GM19467 (cell line): ENCODE data around the gene FLT1.

Source experiments
- ATAC-seq: cut with Tn5 transposase; IDR thresholded peaks from one replicate; pipeline ENCODE4 v1.9.1; 2021; ENCODE audit warnings: mild to moderate bottlenecking, moderate library complexity; ENCODE audit not compliant: unreplicated experiment

Gene FLT1

DNA sequence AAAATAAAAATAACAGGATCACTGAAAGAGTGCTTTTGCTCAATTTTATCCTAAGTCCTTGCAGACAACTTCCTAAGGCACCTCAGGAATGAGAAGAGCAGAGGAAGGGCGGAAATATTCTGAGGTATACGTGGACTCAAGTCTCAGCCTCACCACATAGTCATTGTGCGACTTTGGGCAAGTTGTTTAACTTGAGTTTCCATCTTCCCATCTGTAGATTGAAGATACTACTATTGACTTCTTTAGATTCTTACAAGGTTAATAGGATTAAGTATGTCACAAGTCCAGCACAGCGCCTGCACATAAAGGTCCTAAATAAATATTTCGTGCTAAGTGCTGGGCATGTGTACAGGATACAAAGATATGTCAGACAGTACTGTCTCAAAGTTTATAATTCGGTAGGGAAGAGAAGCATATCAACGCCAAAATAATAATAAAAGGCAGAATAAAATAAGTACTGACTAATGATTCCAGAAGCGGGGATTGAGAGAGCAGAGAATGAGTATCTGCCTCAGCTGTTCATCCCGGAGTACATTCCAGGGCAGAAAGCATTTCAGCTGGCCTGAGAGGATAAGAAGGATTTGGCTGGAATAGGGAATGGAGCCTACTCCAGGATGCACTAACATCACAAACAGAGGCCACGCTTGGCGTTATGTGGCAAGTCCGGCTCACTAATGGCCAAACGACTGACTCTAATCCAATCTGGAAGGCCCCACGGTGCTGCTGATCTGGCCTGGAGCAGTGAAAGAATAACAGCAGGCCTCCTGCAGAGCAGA is 139.7 kb downstream of the FLT1 start:
- no peak for ATAC-seq

DNA sequence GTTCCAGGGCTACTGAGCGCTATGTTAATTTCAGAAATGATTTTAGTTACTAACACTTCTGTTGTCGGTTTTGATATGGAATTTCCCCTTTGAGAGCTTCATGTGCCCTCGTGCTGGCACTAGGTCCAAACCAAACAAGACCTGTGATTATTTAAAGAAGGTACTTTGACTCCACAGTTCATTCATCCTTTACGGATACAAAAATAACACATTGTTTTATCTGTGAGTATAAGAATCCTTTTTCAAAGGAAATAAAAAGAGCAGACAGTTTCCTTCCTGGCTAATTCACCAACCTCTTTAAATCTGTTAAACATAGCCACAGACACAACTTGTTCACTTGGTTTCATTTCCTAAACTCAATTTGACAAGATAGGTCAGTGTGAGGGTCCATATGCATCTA is 141.2 kb downstream of the FLT1 start:
- ATAC-seq = no peak

DNA sequence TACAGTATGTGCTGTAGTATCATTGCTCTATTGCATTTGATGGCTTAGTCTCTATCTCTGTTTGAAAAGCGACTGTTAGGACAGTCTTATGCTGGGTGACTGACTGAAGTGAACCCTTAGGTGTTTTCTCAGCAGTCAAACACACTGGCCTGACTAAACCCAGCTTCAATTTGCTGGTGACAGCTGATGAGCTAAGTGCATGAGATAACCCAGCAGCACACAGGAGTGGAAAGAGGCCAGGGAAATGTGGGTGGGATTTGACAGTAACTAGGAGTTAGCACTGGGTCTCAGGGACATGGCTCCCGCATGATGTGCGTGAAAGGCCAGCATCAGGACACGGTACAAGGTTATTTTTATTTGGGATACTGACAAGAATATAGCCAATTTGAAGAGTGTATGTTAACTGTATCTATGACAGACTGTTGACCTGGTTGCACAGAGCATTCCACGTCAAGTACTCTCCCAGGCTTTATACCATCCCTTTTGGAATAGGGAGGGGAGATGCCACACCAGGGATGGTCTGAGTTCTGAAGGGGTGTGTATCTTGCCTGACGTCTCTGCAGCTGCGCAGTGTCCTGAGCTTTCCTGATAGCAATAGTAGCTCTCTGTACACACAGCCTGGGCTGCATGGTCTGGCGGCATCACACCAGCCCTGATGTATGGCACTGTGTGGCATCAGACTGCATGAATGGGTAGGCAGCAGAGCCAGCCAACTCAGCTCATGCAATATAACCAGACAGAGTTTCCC is 144.8 kb downstream of the FLT1 start:
- no peak for ATAC-seq

DNA sequence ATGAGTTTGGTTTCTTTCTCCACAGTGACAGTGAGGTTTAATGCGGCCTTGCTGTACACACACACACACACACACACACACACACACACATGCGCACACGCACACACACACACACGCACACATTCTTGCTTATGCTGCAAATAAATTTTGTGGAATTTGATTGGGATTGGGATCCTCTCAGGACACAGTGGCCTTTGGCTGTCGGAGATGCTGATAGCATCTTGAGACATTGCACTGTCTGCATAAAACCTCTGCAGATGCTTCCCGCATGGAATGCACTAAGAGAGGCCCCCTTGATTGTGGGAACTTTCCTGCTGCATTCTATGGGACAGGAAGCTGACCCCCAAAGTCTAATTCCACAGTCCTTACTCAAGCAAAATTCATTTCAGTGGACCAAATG is 145.6 kb downstream of the FLT1 start:
- no peak for ATAC-seq

DNA sequence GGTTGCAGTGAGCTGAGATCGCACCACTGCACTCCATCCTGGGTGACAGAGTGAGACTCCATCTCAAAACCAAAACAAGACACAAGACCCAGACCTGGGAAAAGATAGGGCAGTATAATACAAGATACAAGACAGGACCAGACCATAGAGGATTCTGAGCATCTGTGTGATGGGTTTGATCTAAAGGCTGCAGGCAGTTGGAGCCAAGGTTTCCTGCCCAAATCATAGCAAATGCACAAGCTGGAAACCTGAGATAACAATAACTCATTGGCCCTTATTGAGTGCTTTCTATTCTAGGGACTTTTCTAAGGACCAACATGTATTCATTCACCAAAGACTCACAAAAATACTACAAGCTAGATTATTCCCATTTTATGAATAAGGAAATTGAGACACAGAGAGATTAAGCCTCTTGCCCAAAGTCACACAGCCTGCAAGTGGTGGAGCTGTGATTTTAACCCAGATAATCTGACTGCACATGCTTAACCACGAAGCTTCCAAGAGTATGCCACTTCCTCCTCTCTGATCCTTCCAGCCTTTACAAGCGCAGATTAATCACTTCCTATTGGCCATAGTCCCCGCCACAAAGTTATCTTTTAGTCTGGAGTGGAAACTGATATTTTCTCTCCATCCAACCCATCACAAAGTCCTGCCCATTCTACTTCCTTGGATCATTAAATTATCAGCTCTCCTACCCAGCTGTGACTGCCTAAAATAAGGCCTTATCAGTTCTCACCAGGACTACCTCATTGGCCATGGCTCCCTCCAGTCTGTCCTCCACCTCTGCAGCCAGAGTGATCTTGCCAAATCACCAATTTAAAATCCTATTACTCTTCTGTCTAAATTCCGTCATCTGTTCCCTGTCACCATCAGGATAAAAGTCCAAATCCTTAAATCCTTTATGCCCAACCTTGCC is 147.2 kb downstream of the FLT1 start:
- ATAC-seq = no peak

DNA sequence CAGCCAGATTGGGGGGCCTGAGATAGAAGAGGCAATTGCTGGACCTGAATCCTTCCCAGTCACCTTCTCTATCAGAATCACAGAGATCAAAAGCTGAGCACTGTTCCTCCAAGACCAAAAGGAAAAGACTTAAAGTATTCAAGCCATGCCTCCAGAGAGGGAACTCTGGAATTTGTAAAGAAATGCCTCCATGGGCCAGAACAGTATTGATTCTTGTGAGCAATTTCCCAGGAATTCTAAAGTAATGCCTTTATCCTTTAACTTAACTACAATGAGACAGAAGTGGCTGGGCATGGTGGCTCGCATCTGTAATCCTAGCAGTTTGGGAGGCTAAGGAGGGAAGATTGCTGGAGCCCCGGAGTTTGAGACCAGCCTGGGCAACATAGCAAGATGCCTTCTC is 148.8 kb downstream of the FLT1 start:
- ATAC-seq = no peak

DNA sequence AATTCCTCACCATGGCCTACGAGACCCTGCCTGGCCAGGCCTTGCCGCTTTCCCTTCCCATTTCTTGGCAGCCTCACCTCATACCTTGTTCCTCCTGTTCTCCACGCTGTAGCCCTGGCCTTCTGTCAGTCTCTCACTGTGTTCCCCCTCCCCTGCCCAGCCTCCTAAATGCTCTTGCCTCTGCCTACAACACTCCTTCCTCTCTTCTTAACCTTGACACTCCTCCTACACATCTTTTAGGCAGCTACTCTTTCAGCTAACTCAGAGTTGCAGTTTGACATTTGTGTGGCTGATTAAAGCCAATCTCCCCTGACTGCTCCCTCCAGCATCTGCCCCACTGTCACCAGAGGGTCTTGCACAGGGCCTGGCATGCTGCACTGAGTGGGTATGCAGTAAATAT is 150.8 kb downstream of the FLT1 start:
- no peak for ATAC-seq

DNA sequence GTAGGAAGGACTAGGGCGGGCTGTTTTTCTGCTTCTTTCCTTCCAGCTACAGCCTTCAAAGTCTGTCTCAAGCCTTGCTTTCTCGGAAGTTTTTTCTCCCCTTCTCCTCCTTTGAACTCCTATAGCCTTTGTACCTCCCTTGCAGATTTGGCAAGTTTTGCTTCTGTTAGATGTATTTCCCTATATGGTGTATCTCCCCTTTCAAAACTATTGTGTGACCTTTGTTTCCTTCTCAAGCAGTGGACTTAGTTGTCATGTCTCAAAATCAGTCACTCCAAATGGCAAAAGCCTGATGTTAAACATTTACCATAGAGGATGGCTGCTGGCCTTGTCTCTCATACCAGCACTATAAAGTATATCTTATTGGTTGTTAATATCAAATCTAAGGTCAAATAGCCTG is 152.7 kb downstream of the FLT1 start:
- no peak for ATAC-seq

DNA sequence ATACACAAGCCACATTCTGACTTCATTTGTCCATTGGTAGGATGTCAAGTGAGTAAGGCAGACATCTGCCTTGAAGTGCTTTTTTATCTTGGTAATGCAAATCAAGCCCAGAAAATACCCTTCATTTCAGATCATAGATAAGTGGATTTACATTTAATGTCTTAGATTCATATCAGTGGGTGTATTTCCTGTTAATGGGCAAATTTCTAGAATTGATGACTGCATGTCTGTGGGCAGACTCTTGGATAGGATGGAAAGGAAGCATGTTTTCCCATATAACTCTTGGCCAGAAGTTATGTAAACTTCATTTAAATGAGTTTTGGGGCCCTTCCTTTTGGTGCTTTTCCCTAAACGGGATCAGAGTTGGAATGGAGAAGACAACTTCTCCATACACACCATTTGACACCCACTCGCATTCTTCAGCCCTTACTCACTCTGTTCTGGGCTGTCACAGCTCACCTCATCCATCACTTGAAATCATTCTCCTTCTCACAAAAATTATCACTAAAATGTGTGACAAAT is 154.6 kb downstream of the FLT1 start:
- no peak for ATAC-seq

DNA sequence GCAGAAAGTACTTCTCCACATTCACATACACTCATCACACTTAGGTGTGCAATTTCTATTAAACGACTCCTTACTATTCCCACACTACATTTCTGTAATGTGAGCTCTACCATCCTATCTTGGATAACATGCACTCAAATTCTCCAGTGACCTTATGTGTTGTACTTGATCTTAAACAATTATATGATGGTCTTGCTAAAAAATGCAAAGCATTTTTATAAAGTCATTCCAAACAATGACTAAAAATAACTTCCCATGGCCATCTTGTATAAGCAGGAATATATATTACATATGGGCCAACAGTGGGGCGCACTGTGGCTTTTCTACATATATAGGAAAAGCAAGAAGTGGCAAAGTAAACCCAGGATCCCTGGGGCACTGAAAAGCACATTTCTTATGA is 155.5 kb downstream of the FLT1 start:
- no peak for ATAC-seq

DNA sequence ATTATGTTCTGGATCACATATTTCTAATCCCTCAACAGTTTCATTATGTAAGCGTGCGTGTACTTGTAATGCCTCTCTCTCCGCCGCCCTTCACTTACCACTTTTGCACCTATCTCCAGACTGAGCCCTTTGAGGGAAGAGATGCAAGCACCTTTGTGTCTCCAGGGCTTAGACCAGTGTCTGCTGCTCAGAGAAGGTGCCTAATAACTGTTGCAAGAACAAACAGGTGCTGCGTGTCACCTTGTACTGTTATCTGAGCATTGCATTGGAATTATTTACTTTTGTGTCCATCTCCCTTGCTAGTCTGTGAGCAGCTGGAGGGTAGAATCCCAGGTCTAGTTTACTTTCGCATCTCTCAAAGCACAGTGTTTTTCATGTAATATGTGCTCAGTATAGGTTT is 156.2 kb downstream of the FLT1 start:
- ATAC-seq = no peak

DNA sequence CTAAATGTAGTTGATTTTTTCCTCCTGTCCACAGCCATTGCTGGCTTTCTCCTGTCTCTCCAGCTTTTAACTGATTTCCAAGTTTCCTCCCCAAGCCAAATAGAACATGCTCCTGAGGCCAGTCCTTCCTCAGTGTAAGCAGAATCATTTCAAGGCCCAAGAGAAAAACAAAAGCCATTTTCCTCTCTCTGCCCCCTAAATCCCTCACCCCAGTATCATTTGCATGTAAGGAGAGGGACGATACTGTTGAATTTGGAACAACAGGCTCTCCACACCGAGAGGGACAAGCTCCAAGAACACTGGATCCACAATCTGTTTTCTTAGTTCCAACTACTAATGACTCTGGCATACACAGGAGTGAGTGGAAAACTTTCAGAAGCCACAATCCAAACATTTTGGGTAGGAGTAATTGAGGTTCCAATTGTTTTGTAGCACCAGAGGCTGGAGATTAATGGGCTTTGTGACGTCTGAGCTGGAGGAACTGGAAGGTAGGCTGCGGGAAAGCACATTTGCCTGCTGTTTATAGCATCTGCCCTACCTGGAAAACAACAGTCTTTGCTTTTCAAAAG is 156.8 kb downstream of the FLT1 start:
- ATAC-seq = no peak

DNA sequence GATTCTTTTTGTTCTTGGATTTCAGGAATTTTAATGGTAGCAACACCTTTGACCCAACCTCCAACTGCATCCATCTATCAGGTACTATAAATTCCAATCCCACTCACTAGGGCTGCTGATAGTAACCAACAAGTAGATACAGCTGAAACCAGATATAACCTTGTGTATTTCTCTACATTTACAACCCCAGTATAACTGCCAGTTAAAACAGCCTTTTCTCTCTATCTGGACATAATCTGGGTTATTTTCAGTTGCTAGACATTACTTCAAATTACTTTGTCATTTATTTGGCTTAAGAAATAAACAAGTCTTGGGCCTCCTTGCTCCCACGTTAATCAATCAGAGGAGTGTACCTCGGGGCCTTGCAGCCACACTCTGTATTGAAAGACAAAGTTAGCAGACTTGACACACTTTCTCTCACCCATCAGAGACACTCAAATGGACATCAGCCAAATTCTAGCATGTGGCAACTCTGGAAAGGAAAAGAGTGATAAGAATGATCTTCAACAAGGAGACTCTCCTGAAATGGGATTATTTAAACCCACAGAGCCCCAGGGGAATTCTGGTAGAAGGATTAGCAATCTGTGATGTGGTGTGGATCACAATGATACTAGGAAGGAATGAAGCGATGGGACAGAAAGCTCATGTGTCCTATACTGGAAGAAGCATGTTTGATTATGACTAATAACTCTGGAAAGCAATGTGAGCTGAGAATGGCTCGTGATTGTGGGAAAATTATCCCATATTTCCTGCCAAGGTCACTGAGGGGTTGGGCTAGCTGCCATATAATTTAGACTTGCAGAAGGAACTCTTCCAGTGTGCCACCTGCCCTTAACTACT is 157.5 kb downstream of the FLT1 start:
- no peak for ATAC-seq

DNA sequence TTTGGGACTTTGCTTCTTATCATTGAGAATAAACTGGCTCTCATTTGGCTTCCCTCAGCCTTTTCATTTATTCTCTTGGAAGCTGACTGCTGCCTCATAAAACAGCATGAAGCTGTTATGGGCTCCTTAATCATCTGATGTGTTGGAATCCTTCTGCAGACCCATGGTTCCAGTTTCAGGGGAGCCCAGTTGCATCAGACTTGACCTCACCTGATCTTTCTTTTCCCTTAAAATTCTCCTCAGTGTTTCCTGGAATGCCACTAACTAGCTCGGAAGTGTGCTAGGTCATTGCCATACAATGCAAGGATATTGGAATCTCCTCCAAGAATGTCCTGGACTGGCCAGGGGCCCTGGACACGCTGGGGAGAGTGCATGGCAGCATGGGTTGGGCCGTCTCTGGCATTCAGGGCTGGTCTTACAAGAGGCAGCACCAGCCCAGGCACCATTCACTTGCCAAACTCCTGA is 158.7 kb downstream of the FLT1 start:
- no peak for ATAC-seq

DNA sequence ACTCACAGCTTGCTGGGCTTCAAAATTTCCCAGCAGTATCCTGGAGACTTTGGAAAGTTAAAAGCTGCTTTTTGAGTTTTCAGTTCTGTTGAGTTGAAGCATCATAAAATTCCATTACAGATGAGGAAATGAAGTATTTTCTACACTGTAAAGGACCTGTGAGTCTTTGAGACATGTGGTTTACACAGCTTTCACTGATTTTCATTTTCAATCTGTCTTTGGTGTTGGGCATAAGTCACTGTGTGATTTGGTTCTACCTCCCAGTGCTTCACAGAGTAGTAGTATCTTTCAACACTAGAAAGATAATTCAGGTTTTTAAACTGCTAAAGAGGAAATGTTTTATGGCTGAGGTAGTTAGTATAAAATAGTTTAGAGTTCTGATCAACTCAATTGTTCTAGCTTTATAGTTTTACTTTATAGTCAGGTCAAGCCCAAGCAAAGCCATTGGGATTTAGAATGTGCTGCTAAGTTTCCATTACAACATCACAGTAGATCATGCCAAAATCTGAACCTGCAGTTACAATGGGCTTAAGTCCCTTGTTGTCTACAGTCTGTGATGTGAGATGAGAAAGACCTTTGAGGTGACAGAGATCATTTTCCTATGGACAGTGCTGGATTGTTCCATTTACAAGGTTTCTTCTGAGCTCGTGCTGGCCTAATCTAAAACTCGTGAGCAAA is 161.6 kb downstream of the FLT1 start:
- no peak for ATAC-seq

DNA sequence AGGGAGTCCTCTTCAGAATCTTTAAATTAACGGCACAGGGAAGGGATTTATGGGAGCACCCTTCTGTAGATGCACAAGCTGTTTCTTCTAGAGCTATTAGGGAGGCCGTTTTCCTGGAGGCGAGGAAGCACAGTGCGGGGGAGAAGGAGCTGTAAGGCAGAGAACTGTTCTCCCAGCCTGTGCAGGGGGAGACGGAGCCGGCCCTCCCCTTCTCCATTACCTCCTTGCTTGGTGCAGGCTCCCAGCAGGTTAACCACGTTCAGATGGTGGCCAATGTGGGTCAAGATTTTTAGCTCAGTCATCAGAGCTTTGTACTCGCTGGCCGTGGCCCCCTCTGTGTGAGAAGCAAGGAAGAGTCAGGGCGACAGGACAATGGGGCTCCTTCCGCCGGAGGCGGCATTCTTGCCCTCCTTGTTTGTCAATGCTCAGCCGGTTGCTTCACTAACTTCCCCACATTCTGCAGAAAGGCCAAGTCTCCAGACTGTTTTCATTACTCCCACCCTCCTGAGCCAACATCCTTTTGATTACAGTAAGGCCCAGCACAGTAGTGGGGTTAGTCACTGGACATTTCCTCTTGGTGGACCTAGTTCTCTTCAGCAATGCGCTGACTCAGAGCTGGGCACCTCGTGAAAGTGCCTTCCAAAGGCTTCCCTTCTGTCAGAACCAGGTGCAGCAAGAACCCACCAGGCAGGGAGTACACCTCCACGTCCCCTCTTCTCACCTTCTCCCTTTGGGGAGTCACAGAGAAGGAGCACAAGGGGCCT is 165.4 kb downstream of the FLT1 start:
- ATAC-seq = no peak

DNA sequence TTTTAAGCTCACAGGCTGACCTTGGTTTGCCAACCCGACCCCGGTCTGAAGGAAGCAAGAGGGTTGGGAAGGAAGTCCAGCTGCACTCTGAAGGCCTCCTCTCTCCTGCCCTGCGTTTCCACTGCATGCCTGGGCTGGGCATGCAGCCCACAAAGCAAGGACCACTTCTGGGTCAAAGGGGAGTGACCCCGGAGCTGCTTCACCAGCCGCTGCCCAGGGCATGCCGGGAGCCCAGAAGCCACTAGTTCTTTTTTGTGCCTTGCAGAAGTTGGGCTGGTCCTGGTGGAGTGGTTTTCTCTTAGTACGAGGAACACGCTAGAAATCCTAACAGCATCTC is 166.7 kb downstream of the FLT1 start:
- ATAC-seq = no peak

DNA sequence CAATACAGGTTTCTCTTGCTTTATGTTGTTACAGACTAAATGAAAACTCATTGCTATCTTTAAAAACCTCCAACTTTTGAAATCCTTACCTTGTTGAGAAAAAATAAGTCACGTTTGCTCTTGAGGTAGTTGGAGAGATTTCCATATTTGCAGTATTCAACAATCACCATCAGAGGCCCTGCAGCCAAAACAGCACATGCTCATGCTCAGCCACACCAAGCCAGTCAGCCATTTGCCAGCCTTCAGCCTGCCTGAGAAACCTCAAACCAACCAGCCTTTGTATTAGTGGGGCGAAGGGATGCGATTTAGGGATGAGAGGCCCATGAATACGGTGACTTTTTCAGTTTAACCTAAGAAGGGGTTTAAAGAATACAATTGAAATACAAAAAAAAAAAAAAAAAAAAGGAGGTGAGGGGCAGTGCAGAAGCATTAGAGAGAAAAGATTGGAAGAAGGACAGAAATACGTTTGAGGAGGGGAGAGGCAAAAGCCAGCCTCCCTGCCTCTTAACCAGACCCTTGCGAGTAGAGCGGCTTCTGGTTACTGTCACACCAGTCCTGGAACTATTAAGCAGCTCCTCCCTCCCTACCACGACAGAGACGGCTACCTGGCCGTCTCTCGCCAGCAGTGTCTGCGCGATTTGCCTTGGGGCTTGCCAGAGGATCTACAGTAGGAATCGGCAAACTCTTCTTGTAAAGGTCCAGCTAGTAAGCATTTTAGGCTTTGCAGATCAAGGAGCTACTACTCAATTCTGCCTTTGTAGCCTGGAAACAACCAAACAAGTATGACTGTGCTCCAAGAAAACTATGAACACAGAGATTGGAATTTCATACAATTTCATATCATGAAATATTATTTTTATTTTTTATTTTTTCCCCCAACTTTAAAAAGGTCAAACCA is 167.3 kb downstream of the FLT1 start:
- ATAC-seq = no peak
